Right lobe of liver (tissue), 6 donors: Measurements from ENCODE around the gene HDC. TPM values are rescaled to one million over a fixed set of nuclear protein-coding genes. Genes with fewer than 3 reads are reported as not detected.
A peak's percentile ranks its signal among the peaks of the same experiment; 100 is the strongest.

Experiments
- ATAC-seq, 4 donors: fragments of 200-7000 bp; cut with Tn5 transposase; one replicate each; pipeline ENCODE4 v1.9.1; 2020; ENCODE audit warnings: mild to moderate bottlenecking in 4 of 4, moderate library complexity in 4 of 4
- DNase-seq, 3 donors: peaks; one replicate each; pipeline ENCODE4 v3.0.0-alpha.2; 2020
- H3K27ac ChIP-seq, 3 donors: fragments of 200-600 bp; one replicate each; pipeline ENCODE4 v1.8.0; 2022
- H3K27me3 ChIP-seq, 2 donors: fragments of 200-600 bp; one replicate each; pipeline ENCODE4 v1.8.0; 2022
- H3K36me3 ChIP-seq, 4 donors: fragments of 200-600 bp; sonication (generic) in 1 of 4; one replicate each; pipeline versions ENCODE4 v1.5.1 to v1.8.0; 2017 to 2022; ENCODE audit warnings: control low read depth in 1 of 4
- H3K4me1 ChIP-seq, 4 donors: fragments of 200-600 bp; sonication (generic) in 1 of 4; one replicate each; pipeline versions ENCODE4 v1.5.1 to v1.8.0; 2017 to 2022; ENCODE audit warnings: control low read depth in 1 of 4
- H3K4me3 ChIP-seq, 3 donors: fragments of 200-600 bp; one replicate each; pipeline ENCODE4 v1.8.0; 2022
- H3K9me3 ChIP-seq, 4 donors: fragments of 200-600 bp; sonication (generic) in 1 of 4; one replicate each; pipeline versions ENCODE4 v1.5.1 to v1.8.0; 2017 to 2022; ENCODE audit warnings: control low read depth in 1 of 4
- CTCF ChIP-seq, 4 donors: fragments of 200-600 bp in 3 of 4; fragments of 450-650 bp in 1 of 4; IDR thresholded peaks; one replicate each; pipeline versions ENCODE4 v1.5.1 to v1.8.0; 2016 to 2022; ENCODE audit warnings: antibody characterized with exemption in 4 of 4, mild to moderate bottlenecking in 2 of 4
- POLR2A ChIP-seq: fragments of 450-650 bp; IDR thresholded peaks from one replicate; pipeline ENCODE4 v1.6.1; 2017; ENCODE audit warnings: antibody characterized with exemption, mild to moderate bottlenecking
- WGBS: methylation state at CpG from one replicate; pipeline ENCODE4 v1.1.6; 2018; ENCODE audit warnings: low coverage, low lambda C conversion rate; ENCODE audit not compliant: insufficient coverage; ENCODE audit errors: missing lambda C conversion rate; 5-methylcytosine and 5-hydroxymethylcytosine counted together
- intact Hi-C, 2 donors: fragments of 100-400 bp; cut with DNase I; formaldehyde crosslinking; loops; one replicate each; pipeline versions ENCODE4 v1.11.2 to v1.14.1; 2022
- total RNA-seq, 6 experiments: library from RNA; depleted of rRNA in 2 of 6; stranded (reverse); fragments of >200 nt in 2 of 6; fragmentation: NEBNext Ultra II Directional in 3 of 6; extraction: Animal tissue kit (Norgen Biotek cat#: 25700) in 3 of 6; gene quantifications; one replicate each; pipeline versions ENCODE4 v1.1.0 to v1.2.4, GENCODE V29; 2016 to 2023
- donor health status: DM: no; HTN: yes; CAD: no.
- donor health status: DM: no; HTN: no; CAD: no.
- donor health status: DM: no; HTN: no; CAD: no.
- donor health status: DM: no; HTN: yes; CAD: no.
- donor health status: DM: no; HTN: yes; CAD: no.

The HDC gene
- total RNA-seq, 6 experiments from 2014 or later, result 0.26 to 0.47 (median 0.34) TPM; not detected in 3

GRCh38 chr15:50261981-50262380 lies 3.5 kb downstream of the HDC start:
- no peak for ATAC-seq
- Histone ChIP-seq H3K36me3 (no peaks in the 10 kb centered on the region), H3K27me3 (no peaks in the 10 kb centered on the region), H3K27ac (no peak overlapping the region), H3K4me3 (no peak overlapping the region), H3K4me1 (peaks cover 0 to 14% (median 0%) of the 10 kb centered on the region in 4 donors), H3K9me3 (no peaks in the 10 kb centered on the region)
- intact Hi-C loops, result no loop called here
- no peak for DNase-seq
- WGBS, result 90% methylated on average over 2 of the region's 3 CpGs
- no peak for TF ChIP-seq POLR2A
- no peak for TF ChIP-seq CTCF (IDR thresholded peaks at IDR 0.05)

GRCh38 chr15:50260969-50261496 lies 4.5 kb downstream of the HDC start:
- Histone ChIP-seq H3K9me3 (no peaks in the 10 kb centered on the region), H3K27ac (no peak overlapping the region), H3K4me1 (peaks cover 0 to 10% (median 0%) of the 10 kb centered on the region in 4 donors), H3K27me3 (no peaks in the 10 kb centered on the region), H3K36me3 (no peaks in the 10 kb centered on the region), H3K4me3 (no peak overlapping the region)
- no peak for DNase-seq
- 9% methylated on average over 2 of the region's 2 CpGs for WGBS
- ATAC-seq, result peak in 3 of 4 donors; percentile 50 to 68 (median 55)
- intact Hi-C loops, result no loop called here
- TF ChIP-seq CTCF (IDR thresholded peaks at IDR 0.05) (no peak), POLR2A (no peak)

- no peak for TF ChIP-seq POLR2A
- TF ChIP-seq CTCF (IDR thresholded peaks at IDR 0.05), result no peak
- H3K9me3 ChIP-seq, result no peaks in the 10 kb centered on the region
- H3K4me3 ChIP-seq, result no peak overlapping the region
- intact Hi-C loops, result loop anchor here in 1 of 2 donors (10.0 kb wide), 1 partner anchor 74 kb away; the partner anchor contains the start of gene SLC27A2
- no peaks in the 10 kb centered on the region for H3K27me3 ChIP-seq
- DNase-seq (no peak), ATAC-seq (no peak)
- H3K36me3 ChIP-seq, result no peaks in the 10 kb centered on the region
- no peak overlapping the region for H3K27ac ChIP-seq
- no CpG with 5 or more reads among the region's 5 CpGs for WGBS
- peaks cover 0 to 7% (median 0%) of the 10 kb centered on the region in 4 donors for H3K4me1 ChIP-seq
Observed at GRCh38 chr15:50259276-50259675, 6.2 kb downstream of the HDC start.

GRCh38 chr15:50257924-50258323 lies 7.6 kb downstream of the HDC start:
- peaks cover 0 to 7% (median 0%) of the 10 kb centered on the region in 4 donors for H3K4me1 ChIP-seq
- TF ChIP-seq POLR2A (no peak), CTCF (IDR thresholded peaks at IDR 0.05) (no peak)
- no peaks in the 10 kb centered on the region for H3K9me3 ChIP-seq
- no peaks in the 10 kb centered on the region for H3K27me3 ChIP-seq
- intact Hi-C loops, result loop anchor here in 1 of 2 donors (10.0 kb wide), 1 partner anchor 73 kb away; the partner anchor contains the start of gene SLC27A2
- peak; percentile 11 to 66 (median 64) for ATAC-seq
- H3K36me3 ChIP-seq, result no peaks in the 10 kb centered on the region
- DNase-seq, result no peak
- H3K27ac ChIP-seq, result no peak overlapping the region
- WGBS, result 52% methylated on average over 3 of the region's 3 CpGs
- no peak overlapping the region for H3K4me3 ChIP-seq
